ENCODE measurements around the gene DCLK3. TPM values are rescaled to one million over a fixed set of nuclear protein-coding genes. Genes with fewer than 3 reads are reported as not detected.

The DCLK3 gene
- total RNA-seq, 1 experiment from 2014 or later: 0.06 TPM

DNA sequence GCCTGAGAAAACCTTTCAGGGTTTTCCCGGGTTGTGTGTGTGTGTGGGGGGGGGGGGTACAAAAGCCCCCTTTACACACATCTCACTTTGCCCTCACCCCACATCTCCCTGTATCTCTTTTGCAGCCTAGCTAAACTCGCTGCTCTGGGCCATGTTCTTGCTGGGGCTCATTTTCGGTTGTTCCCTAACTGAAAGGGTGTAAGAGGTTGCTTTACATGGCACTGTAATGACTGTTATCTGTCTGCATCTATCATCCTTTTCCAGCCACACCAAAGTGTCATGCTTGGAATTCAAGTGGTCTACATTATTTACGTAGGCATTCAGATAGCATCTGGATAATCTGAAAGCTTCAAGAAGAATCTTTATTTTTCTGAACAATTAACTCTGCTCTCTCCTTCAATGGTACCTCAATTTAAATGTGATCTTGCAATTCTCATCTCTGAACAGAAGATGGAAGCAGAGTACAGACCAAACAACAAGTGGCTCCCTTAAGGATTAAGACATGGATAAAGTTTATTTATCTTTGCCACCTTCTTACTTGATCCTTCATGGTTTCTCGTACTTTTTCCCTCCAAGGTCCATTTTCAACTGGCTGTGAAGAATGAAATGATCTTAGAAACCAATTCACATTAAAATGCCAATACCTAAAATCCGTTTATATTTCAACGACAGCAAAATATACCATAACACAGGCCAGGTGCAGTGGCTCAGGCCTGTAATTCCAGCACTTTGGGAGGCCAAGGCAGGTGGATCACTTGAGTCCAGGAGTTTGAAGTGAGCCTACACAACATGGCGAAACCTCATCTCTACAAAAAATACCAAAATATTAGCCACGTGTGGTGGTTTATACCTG is 34.9 kb downstream of the DCLK3 start:
- Histone ChIP-seq H3K9me3 (ENCODE audit: low read depth, low read length, poor library complexity, severe bottlenecking) (no peaks in the 10 kb centered on the region), H3K4me3 (ENCODE audit: low read depth, low read length, poor library complexity, severe bottlenecking) (no peak overlapping the region), H3K27ac (ENCODE audit: low read depth, low read length, poor library complexity, severe bottlenecking) (no peak overlapping the region), H3K36me3 (ENCODE audit: insufficient read depth, low read length, poor library complexity, severe bottlenecking) (no peaks in the 10 kb centered on the region), H3K4me1 (ENCODE audit: insufficient read depth, low read length, poor library complexity, severe bottlenecking) (no peaks in the 10 kb centered on the region), H3K27me3 (replicated peaks; ENCODE audit: insufficient read depth, low read depth, low read length, poor library complexity) (no peaks in the 10 kb centered on the region)
- BruUV-seq (replicated peaks): no TSS peak
- CTCF ChIA-PET: no interaction called here
- POLR2A ChIA-PET (ENCODE audit: low non-redundant PET): no interaction called here
- intact Hi-C loops (cut with micrococcal nuclease; ENCODE audit: unreplicated experiment): loop anchor here (2.0 to 5.0 kb wide), 2 partner anchors 229 to 483 kb away; no protein-coding TSS in a partner anchor
- peak; percentile 69 for DNase-seq (ENCODE audit: low spot score)
- TF ChIP-seq, protein P1, sequence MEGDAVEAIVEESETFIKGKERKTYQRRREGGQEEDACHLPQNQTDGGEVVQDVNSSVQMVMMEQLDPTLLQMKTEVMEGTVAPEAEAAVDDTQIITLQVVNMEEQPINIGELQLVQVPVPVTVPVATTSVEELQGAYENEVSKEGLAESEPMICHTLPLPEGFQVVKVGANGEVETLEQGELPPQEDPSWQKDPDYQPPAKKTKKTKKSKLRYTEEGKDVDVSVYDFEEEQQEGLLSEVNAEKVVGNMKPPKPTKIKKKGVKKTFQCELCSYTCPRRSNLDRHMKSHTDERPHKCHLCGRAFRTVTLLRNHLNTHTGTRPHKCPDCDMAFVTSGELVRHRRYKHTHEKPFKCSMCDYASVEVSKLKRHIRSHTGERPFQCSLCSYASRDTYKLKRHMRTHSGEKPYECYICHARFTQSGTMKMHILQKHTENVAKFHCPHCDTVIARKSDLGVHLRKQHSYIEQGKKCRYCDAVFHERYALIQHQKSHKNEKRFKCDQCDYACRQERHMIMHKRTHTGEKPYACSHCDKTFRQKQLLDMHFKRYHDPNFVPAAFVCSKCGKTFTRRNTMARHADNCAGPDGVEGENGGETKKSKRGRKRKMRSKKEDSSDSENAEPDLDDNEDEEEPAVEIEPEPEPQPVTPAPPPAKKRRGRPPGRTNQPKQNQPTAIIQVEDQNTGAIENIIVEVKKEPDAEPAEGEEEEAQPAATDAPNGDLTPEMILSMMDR (conservative IDR thresholded peaks at IDR 0.05; ENCODE audit: low read depth, low read length): peak; percentile 84
- no peak for TF ChIP-seq EZH2 (IDR thresholded peaks at IDR 0.05; ENCODE audit: borderline replicate concordance, low read depth, low read length, poor library complexity, severe bottlenecking)

DNA sequence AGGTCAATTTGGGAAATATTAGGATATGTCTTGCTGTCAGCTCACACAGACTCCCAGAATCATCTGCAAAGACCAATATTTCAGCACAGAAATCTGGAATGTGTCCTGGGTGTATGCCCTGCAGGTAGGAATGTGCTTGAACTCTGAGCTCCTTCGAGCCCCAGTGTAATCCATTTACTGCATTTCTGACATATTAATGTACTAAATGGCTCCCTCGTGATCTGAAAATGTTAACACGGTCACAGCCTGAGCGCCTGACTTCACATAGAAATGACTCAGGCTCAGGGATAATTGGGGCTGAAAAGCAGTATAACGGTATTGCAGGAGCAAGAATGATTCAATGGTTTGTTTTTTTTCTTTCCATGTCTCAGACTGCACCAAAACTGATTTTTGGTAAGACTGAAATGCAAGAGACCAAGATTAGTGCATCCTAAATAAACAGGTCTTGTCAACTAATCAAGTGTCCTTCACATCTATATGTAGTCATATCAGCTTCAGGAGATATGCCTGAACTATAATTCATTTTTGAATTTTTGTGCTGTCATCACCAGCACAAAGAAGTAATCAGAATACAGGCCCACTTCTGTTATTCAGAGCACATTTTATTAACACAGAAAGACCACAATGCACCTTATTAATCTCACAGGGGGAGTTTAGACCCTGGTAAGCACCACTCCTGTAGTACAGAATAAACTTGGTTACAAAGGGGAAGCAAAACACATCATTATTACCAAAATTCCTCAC is 49.8 kb downstream of the DCLK3 start:
- BruUV-seq (replicated peaks): no TSS peak
- H3K9me3 ChIP-seq (ENCODE audit: low read depth, low read length, poor library complexity, severe bottlenecking): no peaks in the 10 kb centered on the region

DNA sequence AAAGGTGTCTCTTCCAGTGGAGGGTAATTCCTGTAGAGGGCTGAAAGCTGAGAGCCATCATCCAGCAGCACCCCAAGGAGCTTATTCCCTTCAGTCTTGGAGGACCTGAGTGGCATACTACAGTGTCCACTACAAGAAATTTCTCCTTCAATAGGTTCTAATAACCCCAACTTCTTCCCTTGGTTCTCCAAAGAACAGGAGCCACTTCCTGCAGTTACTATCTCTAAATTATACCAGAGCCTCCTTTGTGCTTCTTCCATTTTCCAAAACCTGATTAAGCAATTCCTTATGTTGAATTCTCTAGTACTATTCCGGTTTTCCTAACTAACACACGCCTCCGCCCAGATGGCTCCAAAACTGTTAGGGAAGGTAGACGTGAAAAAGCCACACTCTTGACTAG is 50.4 kb downstream of the DCLK3 start:
- Histone ChIP-seq H3K4me1 (ENCODE audit: insufficient read depth, low read length, poor library complexity, severe bottlenecking) (no peaks in the 10 kb centered on the region), H3K36me3 (ENCODE audit: insufficient read depth, low read length, poor library complexity, severe bottlenecking) (no peaks in the 10 kb centered on the region), H3K9me3 (ENCODE audit: low read depth, low read length, poor library complexity, severe bottlenecking) (no peaks in the 10 kb centered on the region), H3K27me3 (replicated peaks; ENCODE audit: insufficient read depth, low read depth, low read length, poor library complexity) (no peaks in the 10 kb centered on the region), H3K27ac (ENCODE audit: low read depth, low read length, poor library complexity, severe bottlenecking) (no peak overlapping the region), H3K4me3 (ENCODE audit: low read depth, low read length, poor library complexity, severe bottlenecking) (no peak overlapping the region)
- TF ChIP-seq EZH2 (IDR thresholded peaks at IDR 0.05; ENCODE audit: borderline replicate concordance, low read depth, low read length, poor library complexity, severe bottlenecking): no peak
- TF ChIP-seq, protein P1 (conservative IDR thresholded peaks at IDR 0.05; ENCODE audit: low read depth, low read length): no peak
- DNase-seq (ENCODE audit: low spot score): no peak
- intact Hi-C loops (cut with micrococcal nuclease; ENCODE audit: unreplicated experiment): no loop called here
- ChIA-PET POLR2A (ENCODE audit: low non-redundant PET) (no interaction called here), CTCF (no interaction called here)
- BruUV-seq (replicated peaks): no TSS peak

More for the DNA sequence above, 49.8 kb downstream of the DCLK3 start:
- Histone ChIP-seq H3K4me3 (ENCODE audit: low read depth, low read length, poor library complexity, severe bottlenecking) (no peak overlapping the region), H3K27ac (ENCODE audit: low read depth, low read length, poor library complexity, severe bottlenecking) (no peak overlapping the region), H3K36me3 (ENCODE audit: insufficient read depth, low read length, poor library complexity, severe bottlenecking) (no peaks in the 10 kb centered on the region), H3K4me1 (ENCODE audit: insufficient read depth, low read length, poor library complexity, severe bottlenecking) (no peaks in the 10 kb centered on the region), H3K27me3 (replicated peaks; ENCODE audit: insufficient read depth, low read depth, low read length, poor library complexity) (no peaks in the 10 kb centered on the region)
- POLR2A ChIA-PET (ENCODE audit: low non-redundant PET): no interaction called here
- no peak for TF ChIP-seq EZH2 (IDR thresholded peaks at IDR 0.05; ENCODE audit: borderline replicate concordance, low read depth, low read length, poor library complexity, severe bottlenecking)
- TF ChIP-seq, protein P1 (conservative IDR thresholded peaks at IDR 0.05; ENCODE audit: low read depth, low read length): no peak
- intact Hi-C loops (cut with micrococcal nuclease; ENCODE audit: unreplicated experiment): no loop called here
- DNase-seq (ENCODE audit: low spot score): peak; percentile 17
- CTCF ChIA-PET: no interaction called here
